ENCODE results near the gene TICRR.

Gene TICRR

DNA sequence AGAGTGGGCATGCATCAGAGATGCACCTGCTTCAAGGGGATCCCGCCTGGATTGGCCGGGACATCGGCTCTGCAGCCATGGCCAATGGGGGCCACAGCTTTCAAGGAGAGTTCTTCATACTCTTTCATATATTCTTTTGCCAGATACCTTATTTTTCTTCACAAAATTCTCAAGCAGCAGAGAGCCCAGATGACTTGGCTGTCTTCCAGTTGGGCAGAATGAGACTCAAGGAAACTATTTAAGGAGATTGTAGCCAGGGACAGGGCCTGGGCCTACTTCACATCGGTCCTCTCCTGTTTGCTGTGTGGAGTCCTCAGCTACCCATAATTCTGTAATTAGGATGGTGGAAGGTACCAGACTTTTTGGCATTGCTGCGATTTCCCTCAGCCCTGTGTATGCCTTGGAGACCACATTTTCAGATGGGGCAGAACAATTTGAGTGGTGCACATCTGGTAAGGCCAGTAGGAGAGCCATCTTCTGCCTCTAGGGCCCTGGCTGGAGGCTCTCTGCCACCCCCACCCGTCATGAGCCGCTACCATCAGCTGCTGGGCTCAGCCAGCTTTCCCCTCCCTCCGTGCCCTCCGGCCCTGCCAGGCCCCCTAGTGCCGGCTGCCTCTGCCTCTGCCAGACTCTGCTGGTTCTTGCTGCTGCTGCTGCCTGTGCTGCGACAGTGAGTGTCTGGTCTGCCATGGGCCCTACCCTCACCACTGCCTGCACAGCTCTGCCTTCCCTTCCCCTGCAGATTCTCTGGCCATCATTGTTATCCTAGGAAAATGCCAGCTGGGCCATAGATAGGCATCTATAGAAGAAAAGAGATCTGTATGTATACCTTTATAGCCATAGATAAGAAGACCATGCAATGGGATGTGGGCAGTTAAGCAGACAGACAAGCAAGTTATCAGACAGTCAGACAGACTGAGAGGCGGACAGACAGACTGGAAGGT, 97.2 kb downstream of the TICRR start:
- Histone ChIP-seq H3K4me3 (ENCODE audit: low read depth in 1 of 2, low read length in 1 of 2) (no peak overlapping the region), H3K27me3 (peaks cover 2% of the 10 kb centered on the region), H3K27ac (no peak overlapping the region), H3K4me1 (ENCODE audit: control insufficient read depth in 1 of 2, insufficient read depth in 1 of 2, low read depth in 1 of 2, low read length in 1 of 2) (no peaks in the 10 kb centered on the region), H3K9me3 (no peaks in the 10 kb centered on the region), H3K36me3 (no peaks in the 10 kb centered on the region)
- TF ChIP-seq, protein P1, sequence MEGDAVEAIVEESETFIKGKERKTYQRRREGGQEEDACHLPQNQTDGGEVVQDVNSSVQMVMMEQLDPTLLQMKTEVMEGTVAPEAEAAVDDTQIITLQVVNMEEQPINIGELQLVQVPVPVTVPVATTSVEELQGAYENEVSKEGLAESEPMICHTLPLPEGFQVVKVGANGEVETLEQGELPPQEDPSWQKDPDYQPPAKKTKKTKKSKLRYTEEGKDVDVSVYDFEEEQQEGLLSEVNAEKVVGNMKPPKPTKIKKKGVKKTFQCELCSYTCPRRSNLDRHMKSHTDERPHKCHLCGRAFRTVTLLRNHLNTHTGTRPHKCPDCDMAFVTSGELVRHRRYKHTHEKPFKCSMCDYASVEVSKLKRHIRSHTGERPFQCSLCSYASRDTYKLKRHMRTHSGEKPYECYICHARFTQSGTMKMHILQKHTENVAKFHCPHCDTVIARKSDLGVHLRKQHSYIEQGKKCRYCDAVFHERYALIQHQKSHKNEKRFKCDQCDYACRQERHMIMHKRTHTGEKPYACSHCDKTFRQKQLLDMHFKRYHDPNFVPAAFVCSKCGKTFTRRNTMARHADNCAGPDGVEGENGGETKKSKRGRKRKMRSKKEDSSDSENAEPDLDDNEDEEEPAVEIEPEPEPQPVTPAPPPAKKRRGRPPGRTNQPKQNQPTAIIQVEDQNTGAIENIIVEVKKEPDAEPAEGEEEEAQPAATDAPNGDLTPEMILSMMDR (IDR thresholded peaks at IDR 0.05): no peak

DNA sequence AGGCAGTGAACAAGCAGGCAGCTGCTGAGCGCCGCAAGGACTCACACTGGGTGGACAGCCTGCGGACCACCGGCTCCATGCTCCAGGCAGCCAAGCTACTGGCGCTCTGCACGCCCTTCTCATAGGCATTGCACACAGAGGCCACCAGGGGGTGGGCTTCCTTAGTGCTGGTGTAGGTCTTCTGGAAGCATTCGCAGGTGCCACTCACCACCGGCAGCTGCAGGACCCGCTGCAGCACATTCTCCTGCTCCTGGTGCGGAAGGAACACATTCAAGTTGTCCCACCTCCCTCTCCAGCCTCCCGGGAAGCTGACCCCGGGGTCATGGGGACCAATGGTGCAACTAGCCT, 97.9 kb downstream of the TICRR start:
- Histone ChIP-seq H3K9me3 (no peaks in the 10 kb centered on the region), H3K27ac (no peak overlapping the region), H3K36me3 (no peaks in the 10 kb centered on the region), H3K4me1 (ENCODE audit: control insufficient read depth in 1 of 2, insufficient read depth in 1 of 2, low read depth in 1 of 2, low read length in 1 of 2) (no peaks in the 10 kb centered on the region), H3K27me3 (no peaks in the 10 kb centered on the region), H3K4me3 (ENCODE audit: low read depth in 1 of 2, low read length in 1 of 2) (no peak overlapping the region)
- TF ChIP-seq, protein P1 (IDR thresholded peaks at IDR 0.05): no peak

DNA sequence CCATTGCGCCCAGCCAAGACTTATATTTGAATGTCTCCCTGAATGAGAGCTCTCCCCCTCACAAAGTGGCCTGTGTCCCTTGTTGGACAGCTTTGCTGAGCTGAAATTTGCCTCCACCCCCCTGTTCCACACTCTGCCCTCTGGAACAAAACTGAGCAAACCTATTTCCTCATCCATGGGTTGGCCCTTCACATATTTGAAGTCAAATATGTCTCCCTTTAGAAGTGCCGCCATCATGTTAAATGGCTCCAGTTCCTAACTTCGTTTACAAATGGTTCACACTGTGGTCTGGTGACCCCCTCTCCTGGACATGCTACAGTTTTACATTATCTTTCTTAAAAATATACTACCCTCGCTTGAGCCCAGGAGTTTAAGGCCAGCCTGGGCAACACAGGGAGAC, 99.3 kb downstream of the TICRR start:
- TF ChIP-seq, protein P1 (IDR thresholded peaks at IDR 0.05): no peak
- H3K9me3 ChIP-seq: no peaks in the 10 kb centered on the region
- no peak overlapping the region for H3K27ac ChIP-seq
- no peak overlapping the region for H3K4me3 ChIP-seq (ENCODE audit: low read depth in 1 of 2, low read length in 1 of 2)
- H3K36me3 ChIP-seq: no peaks in the 10 kb centered on the region
- no peaks in the 10 kb centered on the region for H3K27me3 ChIP-seq
- no peaks in the 10 kb centered on the region for H3K4me1 ChIP-seq (ENCODE audit: control insufficient read depth in 1 of 2, insufficient read depth in 1 of 2, low read depth in 1 of 2, low read length in 1 of 2)

DNA sequence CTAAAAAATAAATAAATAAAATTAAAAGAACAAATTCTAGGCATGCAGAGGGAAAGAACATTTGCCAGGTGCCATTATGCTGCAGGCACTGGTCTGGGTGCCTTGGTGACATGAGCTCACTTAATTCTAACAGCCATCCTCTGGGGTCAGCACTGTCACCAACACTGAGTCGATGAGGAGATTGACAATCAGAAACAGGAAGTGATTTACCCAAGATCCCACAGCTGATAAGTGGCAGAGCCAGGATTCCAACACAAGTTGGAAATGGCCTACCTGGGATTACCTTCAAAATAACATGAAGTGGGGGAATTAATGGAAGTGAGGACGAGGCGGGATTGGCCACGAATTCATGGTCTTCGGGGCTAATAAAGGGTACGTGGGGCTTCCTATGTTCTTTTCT, 100.3 kb downstream of the TICRR start:
- Histone ChIP-seq H3K9me3 (no peaks in the 10 kb centered on the region), H3K4me3 (ENCODE audit: low read depth in 1 of 2, low read length in 1 of 2) (no peak overlapping the region), H3K27me3 (no peaks in the 10 kb centered on the region), H3K27ac (no peak overlapping the region), H3K36me3 (no peaks in the 10 kb centered on the region), H3K4me1 (ENCODE audit: control insufficient read depth in 1 of 2, insufficient read depth in 1 of 2, low read depth in 1 of 2, low read length in 1 of 2) (no peaks in the 10 kb centered on the region)
- TF ChIP-seq, protein P1 (IDR thresholded peaks at IDR 0.05): no peak

DNA sequence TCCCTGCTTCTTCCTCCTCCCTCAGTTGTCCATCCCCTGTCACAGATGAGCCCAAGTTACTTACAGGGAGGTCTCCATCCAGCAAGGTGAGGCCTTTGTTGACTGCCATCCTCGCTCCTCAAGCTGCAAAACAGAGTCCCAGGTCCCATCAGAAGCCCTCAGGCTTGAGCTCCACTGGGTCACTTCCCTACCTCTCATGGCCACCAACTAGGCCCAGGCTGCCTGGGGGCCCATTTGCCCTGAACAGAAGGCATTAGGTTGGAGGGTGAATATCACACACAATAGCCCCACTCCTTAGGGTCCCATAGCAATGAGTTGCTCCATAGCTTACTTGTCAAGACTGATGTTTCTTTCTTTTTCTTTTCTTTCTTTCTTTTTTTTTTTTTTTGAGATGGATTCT, 102.1 kb downstream of the TICRR start:
- Histone ChIP-seq H3K36me3 (no peaks in the 10 kb centered on the region), H3K4me1 (ENCODE audit: control insufficient read depth in 1 of 2, insufficient read depth in 1 of 2, low read depth in 1 of 2, low read length in 1 of 2) (no peaks in the 10 kb centered on the region), H3K9me3 (no peaks in the 10 kb centered on the region), H3K4me3 (ENCODE audit: low read depth in 1 of 2, low read length in 1 of 2) (no peak overlapping the region), H3K27ac (no peak overlapping the region), H3K27me3 (no peaks in the 10 kb centered on the region)
- TF ChIP-seq, protein P1 (IDR thresholded peaks at IDR 0.05): no peak

Measured in neutrophil (primary cell).